Measurements from ENCODE around the gene ATXN7. TPM values are rescaled to one million over a fixed set of nuclear protein-coding genes. Genes with fewer than 3 reads are reported as not detected.
A peak's percentile ranks its signal among the peaks of the same experiment; 100 is the strongest.

The ATXN7 gene
- total and polyA plus RNA-seq, 2 of the 4 experiments (the other 2 are of a cell fraction), result 8.6 to 13.6 TPM

GRCh38 chr3:63969876-63970275 is 106.2 kb downstream of the ATXN7 start:
- Histone ChIP-seq H2AK9ac (replicated peaks; ENCODE audit: low read depth, low read length, poor library complexity) (no peak overlapping the region), H3K9me1 (ENCODE audit: insufficient read depth, low read length) (peaks cover 22% of the 10 kb centered on the region), H3K4me1 (ENCODE audit: control insufficient read depth, insufficient read depth, low read length) (peaks cover 29% of the 10 kb centered on the region), H3K9me3 (ENCODE audit: control insufficient read depth, insufficient read depth, low read length) (no peaks in the 10 kb centered on the region), H2BK15ac (ENCODE audit: low read depth, low read length) (no peak overlapping the region; the same call in 2 of the 3 replicates), H4K8ac (ENCODE audit: low read depth in 2 of 2, low read length in 2 of 2) (peak overlapping the region in 1 of 2 experiments; percentile 11; a peak in 1 of 4 replicates), H3K4ac (ENCODE audit: low read depth, low read length) (peak overlapping the region; percentile 6; the same call in 1 of the 2 replicates), H3K14ac (replicated peaks; ENCODE audit: low read depth, low read length) (peak overlapping the region; percentile 74), H3K56ac (ENCODE audit: extremely low read depth, insufficient read depth, low read length) (no peak overlapping the region), H2BK120ac (ENCODE audit: low read depth, low read length) (0 out of 2 replicates have a peak overlapping the region, but pooled peaks have one; percentile 24), H3K27ac (ENCODE audit: insufficient read depth, low read length) (no peak overlapping the region), H2BK5ac (ENCODE audit: low read depth, low read length, poor library complexity, severe bottlenecking) (no peak overlapping the region), H3K36me3 (ENCODE audit: control insufficient read depth, insufficient read depth, low read length) (peaks cover 7% of the 10 kb centered on the region; the same call in 1 of the 2 replicates), H4K20me1 (ENCODE audit: insufficient read depth, low read length) (peaks cover 35% of the 10 kb centered on the region), H3K18ac (ENCODE audit: low read depth, low read length) (peak overlapping the region; percentile 40; the same call in 1 of the 2 replicates), H2AK5ac (ENCODE audit: low read depth, low read length) (no peak overlapping the region), H4K5ac (ENCODE audit: low read depth, low read length) (no peak overlapping the region), H2AFZ (replicated peaks; ENCODE audit: low read length, poor library complexity) (no peak overlapping the region), H3K79me1 (ENCODE audit: low read depth in 1 of 2, low read length in 2 of 2) (peaks cover 41 to 81% of the 10 kb centered on the region in 2 experiments), H4K91ac (ENCODE audit: insufficient read depth, low read depth, low read length) (no peak overlapping the region), H2BK20ac (ENCODE audit: low read depth, low read length) (no peak overlapping the region), H3K23ac (ENCODE audit: low read depth, low read length) (peak overlapping the region; percentile 67; the same call in 1 of the 2 replicates), H3K9ac (ENCODE audit: low read depth, low read length) (no peak overlapping the region), H3K27me3 (ENCODE audit: control insufficient read depth, insufficient read depth, low read length) (no peaks in the 10 kb centered on the region), H3K4me3 (ENCODE audit: insufficient read depth, low read depth, low read length) (no peak overlapping the region), H3K4me2 (ENCODE audit: low read depth, low read length) (no peak overlapping the region)
- TF ChIP-seq RAD21 (IDR thresholded peaks at IDR 0.05; ENCODE audit: low read length) (no peak), SMC3 (IDR thresholded peaks at IDR 0.05; ENCODE audit: low read depth, low read length) (no peak), CHD1 (IDR thresholded peaks at IDR 0.05; ENCODE audit: low read depth, low read length) (no peak), CTCF (conservative IDR thresholded peaks at IDR 0.05; ENCODE audit: low read depth, low read length) (no peak), CEBPB (IDR thresholded peaks at IDR 0.05; ENCODE audit: low read depth, low read length) (no peak), BHLHE40 (IDR thresholded peaks at IDR 0.05; ENCODE audit: low read depth, low read length) (no peak), RCOR1 (IDR thresholded peaks at IDR 0.05; ENCODE audit: insufficient replicate concordance, low read length) (no peak), MAZ (IDR thresholded peaks at IDR 0.05; ENCODE audit: borderline replicate concordance, low read depth, low read length) (no peak), RFX5 (IDR thresholded peaks at IDR 0.05; ENCODE audit: low read depth, low read length) (no peak), FOS (IDR thresholded peaks at IDR 0.05; ENCODE audit: low read depth, low read length) (no peak), POLR2A (IDR thresholded peaks at IDR 0.05; ENCODE audit: low read depth, low read length) (no peak), MXI1 (IDR thresholded peaks at IDR 0.05; ENCODE audit: borderline replicate concordance, low read depth, low read length) (no peak), MAFK (IDR thresholded peaks at IDR 0.05; ENCODE audit: low read depth, low read length) (no peak), NFE2L2 (IDR thresholded peaks at IDR 0.05; ENCODE audit: low read depth, low read length) (no peak)
- TF ChIP-seq, protein P1, sequence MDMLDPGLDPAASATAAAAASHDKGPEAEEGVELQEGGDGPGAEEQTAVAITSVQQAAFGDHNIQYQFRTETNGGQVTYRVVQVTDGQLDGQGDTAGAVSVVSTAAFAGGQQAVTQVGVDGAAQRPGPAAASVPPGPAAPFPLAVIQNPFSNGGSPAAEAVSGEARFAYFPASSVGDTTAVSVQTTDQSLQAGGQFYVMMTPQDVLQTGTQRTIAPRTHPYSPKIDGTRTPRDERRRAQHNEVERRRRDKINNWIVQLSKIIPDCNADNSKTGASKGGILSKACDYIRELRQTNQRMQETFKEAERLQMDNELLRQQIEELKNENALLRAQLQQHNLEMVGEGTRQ (IDR thresholded peaks at IDR 0.05; ENCODE audit: low read depth, low read length), result no peak
- TF ChIP-seq, protein P2, sequence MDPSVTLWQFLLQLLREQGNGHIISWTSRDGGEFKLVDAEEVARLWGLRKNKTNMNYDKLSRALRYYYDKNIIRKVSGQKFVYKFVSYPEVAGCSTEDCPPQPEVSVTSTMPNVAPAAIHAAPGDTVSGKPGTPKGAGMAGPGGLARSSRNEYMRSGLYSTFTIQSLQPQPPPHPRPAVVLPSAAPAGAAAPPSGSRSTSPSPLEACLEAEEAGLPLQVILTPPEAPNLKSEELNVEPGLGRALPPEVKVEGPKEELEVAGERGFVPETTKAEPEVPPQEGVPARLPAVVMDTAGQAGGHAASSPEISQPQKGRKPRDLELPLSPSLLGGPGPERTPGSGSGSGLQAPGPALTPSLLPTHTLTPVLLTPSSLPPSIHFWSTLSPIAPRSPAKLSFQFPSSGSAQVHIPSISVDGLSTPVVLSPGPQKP (IDR thresholded peaks at IDR 0.05; ENCODE audit: borderline replicate concordance, low read depth, low read length), result no peak
- dilution Hi-C loops (cut with HindIII; ENCODE audit: low sequenced_read_pairs, unreplicated experiment), result no loop called here
- in situ Hi-C loops (cut with MboI; ENCODE audit: low sequenced_read_pairs), result no loop called here
- ChIA-PET CTCF (no interaction called here), POLR2A (ENCODE audit: unreplicated experiment) (interaction anchor here (0.6 kb wide), 1 partner anchor 9 kb away, joined by 4 read pairs; no protein-coding TSS in a partner anchor)
- no TSS peak for BruUV-seq (replicated peaks)
- ATAC-seq (ENCODE audit: low read depth) (no peak), DNase-seq (no peak)
- no CpG with 5 or more reads among the region's 2 CpGs for WGBS, 2 experiments (ENCODE audit: extremely low coverage in 2 of 2, insufficient read length in 1 of 2)
- intact Hi-C loops (cut with micrococcal nuclease), result no loop called here
